OCI-LY1 (cell line): Measurements from ENCODE around the gene CIDEA.

ENCODE experiments used
- H2AFZ ChIP-seq: fragments of 200-600 bp; sonication (generic), shearing (Covaris generic); 2 replicates; pipeline ENCODE4 v1.6.0; 2014; ENCODE audit warnings: antibody characterized with exemption, mild to moderate bottlenecking, low read length
- H3F3A ChIP-seq: fragments of 200-600 bp; sonication (generic), shearing (Covaris generic); 2 replicates; pipeline ENCODE4 v1.6.0; 2014; ENCODE audit warnings: mild to moderate bottlenecking, antibody characterized with exemption, low read length, moderate library complexity; ENCODE audit not compliant: insufficient read depth
- H3K27ac ChIP-seq: fragments of 200-600 bp; sonication (generic); 2 replicates; pipeline ENCODE4 v1.5.1; 2014; ENCODE audit warnings: low read length, mixed run types, mild to moderate bottlenecking, low read depth; ENCODE audit not compliant: poor library complexity, severe bottlenecking
- H3K27me3 ChIP-seq: fragments of 200-600 bp; sonication (generic); 2 replicates; pipeline ENCODE4 v1.6.0; 2014; ENCODE audit warnings: antibody characterized with exemption, mild to moderate bottlenecking, low read length, moderate library complexity; ENCODE audit not compliant: insufficient read depth
- H3K36me3 ChIP-seq: fragments of 200-600 bp; sonication (generic); 2 replicates; pipeline ENCODE4 v1.6.1; 2014; ENCODE audit warnings: mild to moderate bottlenecking, antibody characterized with exemption, low read length, moderate library complexity, mixed read lengths; ENCODE audit not compliant: insufficient read depth
- H3K4me1 ChIP-seq: fragments of 200-600 bp; sonication (generic); 2 replicates; pipeline ENCODE4 v1.5.1; 2014; ENCODE audit warnings: mild to moderate bottlenecking, low read length, moderate library complexity; ENCODE audit not compliant: insufficient read depth, severe bottlenecking
- H3K4me2 ChIP-seq: fragments of 200-600 bp; sonication (generic), shearing (Covaris generic); 2 replicates; pipeline ENCODE4 v1.6.1; 2014; ENCODE audit warnings: low read length
- H3K4me3 ChIP-seq: fragments of 200-600 bp; sonication (generic); 2 replicates; pipeline ENCODE4 v1.5.1; 2014; ENCODE audit warnings: low read length, low read depth, mild to moderate bottlenecking, mixed read lengths; ENCODE audit not compliant: poor library complexity, severe bottlenecking
- H3K79me2 ChIP-seq: fragments of 200-600 bp; shearing (Covaris generic); 2 replicates; pipeline ENCODE4 v1.6.1; 2016; ENCODE audit warnings: mixed run types, low read length, mixed read lengths; ENCODE audit not compliant: insufficient read depth
- H3K9ac ChIP-seq: fragments of 200-600 bp; sonication (generic), shearing (Covaris generic); 2 replicates; pipeline ENCODE4 v1.6.1; 2014; ENCODE audit warnings: mild to moderate bottlenecking, low read length, mixed read lengths
- H3K9me2 ChIP-seq: fragments of 200-600 bp; sonication (generic), shearing (Covaris generic); 2 replicates; pipeline ENCODE4 v1.6.1; 2014; ENCODE audit warnings: low read depth, mild to moderate bottlenecking, low read length, mixed read lengths
- H3K9me3 ChIP-seq: fragments of 200-600 bp; shearing (Covaris generic); 2 replicates; pipeline ENCODE4 v1.6.1; 2014; ENCODE audit warnings: low read length, mixed read lengths
- H4K20me1 ChIP-seq: fragments of 200-600 bp; sonication (generic), shearing (Covaris generic); 2 replicates; pipeline ENCODE4 v1.6.0; 2016; ENCODE audit warnings: mild to moderate bottlenecking, low read length; ENCODE audit not compliant: insufficient read depth
- EZH2 ChIP-seq: fragments of 200-600 bp; sonication (generic), shearing (Covaris generic); IDR thresholded peaks from 2 replicates; pipeline ENCODE4 v1.8.0; 2017; ENCODE audit warnings: borderline replicate concordance, mixed run types, mild to moderate bottlenecking, antibody characterized with exemption, low read length, moderate library complexity, mixed read lengths
- TF ChIP-seq, protein P1 (sequence below): fragments of 200-600 bp; sonication (generic), shearing (Covaris generic); IDR thresholded peaks from 2 replicates; pipeline ENCODE4 v1.5.1; 2017; ENCODE audit warnings: mild to moderate bottlenecking, antibody characterized with exemption, low read length, moderate library complexity, mixed read lengths

Gene CIDEA

DNA sequence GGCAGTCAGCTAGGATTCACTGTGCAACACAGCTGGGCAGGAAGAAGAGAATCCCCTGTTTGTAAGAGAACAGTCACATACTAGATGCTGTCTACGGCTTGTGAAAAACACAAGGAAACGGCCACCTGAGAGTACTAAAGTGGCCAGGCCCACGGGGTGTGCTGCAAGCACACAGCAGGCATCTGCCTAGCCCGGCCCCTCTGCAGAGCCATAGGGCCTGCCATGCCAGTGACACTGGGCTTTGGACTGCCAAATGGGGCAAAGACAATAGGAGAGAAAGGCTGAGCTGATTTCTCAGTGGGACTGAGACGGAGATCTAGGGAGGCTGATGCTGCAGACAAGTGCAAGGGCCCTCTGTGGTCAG, 64.2 kb downstream of the CIDEA start:
- Histone ChIP-seq H3K9ac (no peak overlapping the region), H3K4me1 (no peaks in the 10 kb centered on the region), H3K9me2 (no peaks in the 10 kb centered on the region), H2AFZ (no peak overlapping the region), H4K20me1 (no peaks in the 10 kb centered on the region), H3K27ac (no peak overlapping the region), H3K27me3 (peaks cover 7% of the 10 kb centered on the region; the same call in 1 of the 2 replicates), H3K4me2 (no peak overlapping the region), H3K79me2 (no peaks in the 10 kb centered on the region), H3K9me3 (no peaks in the 10 kb centered on the region), H3K4me3 (no peak overlapping the region), H3K36me3 (no peaks in the 10 kb centered on the region), H3F3A (no peaks in the 10 kb centered on the region)
- no peak for TF ChIP-seq EZH2
- TF ChIP-seq, protein P1, sequence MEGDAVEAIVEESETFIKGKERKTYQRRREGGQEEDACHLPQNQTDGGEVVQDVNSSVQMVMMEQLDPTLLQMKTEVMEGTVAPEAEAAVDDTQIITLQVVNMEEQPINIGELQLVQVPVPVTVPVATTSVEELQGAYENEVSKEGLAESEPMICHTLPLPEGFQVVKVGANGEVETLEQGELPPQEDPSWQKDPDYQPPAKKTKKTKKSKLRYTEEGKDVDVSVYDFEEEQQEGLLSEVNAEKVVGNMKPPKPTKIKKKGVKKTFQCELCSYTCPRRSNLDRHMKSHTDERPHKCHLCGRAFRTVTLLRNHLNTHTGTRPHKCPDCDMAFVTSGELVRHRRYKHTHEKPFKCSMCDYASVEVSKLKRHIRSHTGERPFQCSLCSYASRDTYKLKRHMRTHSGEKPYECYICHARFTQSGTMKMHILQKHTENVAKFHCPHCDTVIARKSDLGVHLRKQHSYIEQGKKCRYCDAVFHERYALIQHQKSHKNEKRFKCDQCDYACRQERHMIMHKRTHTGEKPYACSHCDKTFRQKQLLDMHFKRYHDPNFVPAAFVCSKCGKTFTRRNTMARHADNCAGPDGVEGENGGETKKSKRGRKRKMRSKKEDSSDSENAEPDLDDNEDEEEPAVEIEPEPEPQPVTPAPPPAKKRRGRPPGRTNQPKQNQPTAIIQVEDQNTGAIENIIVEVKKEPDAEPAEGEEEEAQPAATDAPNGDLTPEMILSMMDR: no peak

DNA sequence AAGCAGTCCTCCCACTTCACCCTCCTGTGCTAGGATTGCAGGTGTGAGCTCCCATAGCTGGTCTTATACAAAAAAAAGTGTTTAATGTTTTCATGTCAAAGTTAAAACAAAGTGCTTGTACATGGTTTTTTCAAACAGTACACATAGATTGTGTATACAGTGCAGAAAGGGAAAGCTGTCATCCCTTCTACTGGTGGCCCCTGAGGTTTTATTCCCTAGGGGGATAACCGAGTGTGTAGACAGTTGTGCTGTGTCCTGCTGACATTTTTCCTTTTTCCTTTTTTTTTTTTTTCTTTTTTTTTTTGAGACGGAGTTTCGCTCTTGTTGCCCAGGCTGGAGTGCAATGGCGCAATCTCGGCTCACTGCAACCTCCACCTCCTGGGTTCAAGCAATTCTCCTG, 64.7 kb downstream of the CIDEA start:
- H3K4me1 ChIP-seq: no peaks in the 10 kb centered on the region

DNA sequence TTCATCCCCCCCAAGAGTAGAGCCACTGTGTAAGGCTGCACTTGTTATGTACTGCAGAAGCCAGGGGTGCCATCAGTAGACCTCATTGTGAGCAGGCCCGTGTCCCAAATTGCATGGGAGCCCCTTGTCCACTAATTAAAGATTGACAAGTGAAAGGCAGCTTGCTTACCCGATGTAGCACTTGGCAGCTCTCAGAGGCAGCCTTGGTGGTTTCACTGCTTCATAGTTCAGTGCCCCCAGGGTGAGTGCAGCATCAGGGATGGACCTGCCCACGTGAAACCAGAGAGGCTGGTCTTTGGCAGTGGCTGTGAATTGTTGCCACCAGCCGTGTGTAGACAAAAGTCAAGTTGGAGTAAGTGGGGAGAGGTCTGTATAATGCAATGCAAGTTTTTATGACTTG, 67.2 kb downstream of the CIDEA start:
- no peak overlapping the region for H3K4me2 ChIP-seq
- no peaks in the 10 kb centered on the region for H3K4me1 ChIP-seq
- H3K27ac ChIP-seq: no peak overlapping the region
- no peak overlapping the region for H2AFZ ChIP-seq
- H3K4me3 ChIP-seq: no peak overlapping the region
- no peaks in the 10 kb centered on the region for H3K9me2 ChIP-seq
- H3K79me2 ChIP-seq: no peaks in the 10 kb centered on the region
- TF ChIP-seq, protein P1: no peak
- no peaks in the 10 kb centered on the region for H4K20me1 ChIP-seq
- H3K9ac ChIP-seq: no peak overlapping the region
- H3K9me3 ChIP-seq: no peaks in the 10 kb centered on the region
- no peaks in the 10 kb centered on the region for H3K27me3 ChIP-seq
- peaks cover 19% of the 10 kb centered on the region for H3K36me3 ChIP-seq
- H3F3A ChIP-seq: no peaks in the 10 kb centered on the region

More for the DNA sequence above, 64.7 kb downstream of the CIDEA start:
- peaks cover 2% of the 10 kb centered on the region; the same call in 1 of the 2 replicates for H3K27me3 ChIP-seq
- TF ChIP-seq, protein P1: no peak
- no peak for TF ChIP-seq EZH2
- H4K20me1 ChIP-seq: no peaks in the 10 kb centered on the region
- no peaks in the 10 kb centered on the region for H3K79me2 ChIP-seq
- H3K27ac ChIP-seq: no peak overlapping the region
- no peak overlapping the region for H3K4me2 ChIP-seq
- H3K9ac ChIP-seq: no peak overlapping the region
- no peaks in the 10 kb centered on the region for H3F3A ChIP-seq
- no peaks in the 10 kb centered on the region for H3K36me3 ChIP-seq
- no peaks in the 10 kb centered on the region for H3K9me2 ChIP-seq
- no peaks in the 10 kb centered on the region for H3K9me3 ChIP-seq
- H2AFZ ChIP-seq: no peak overlapping the region
- no peak overlapping the region for H3K4me3 ChIP-seq
